ENCODE results near the gene FARP2.
"Not testable (repeated sequence)": the region's sequence is repeated elsewhere in the genome, so short reads cannot be mapped to it uniquely, and the experiment has no call there.

- TF ChIP-seq, protein P1, sequence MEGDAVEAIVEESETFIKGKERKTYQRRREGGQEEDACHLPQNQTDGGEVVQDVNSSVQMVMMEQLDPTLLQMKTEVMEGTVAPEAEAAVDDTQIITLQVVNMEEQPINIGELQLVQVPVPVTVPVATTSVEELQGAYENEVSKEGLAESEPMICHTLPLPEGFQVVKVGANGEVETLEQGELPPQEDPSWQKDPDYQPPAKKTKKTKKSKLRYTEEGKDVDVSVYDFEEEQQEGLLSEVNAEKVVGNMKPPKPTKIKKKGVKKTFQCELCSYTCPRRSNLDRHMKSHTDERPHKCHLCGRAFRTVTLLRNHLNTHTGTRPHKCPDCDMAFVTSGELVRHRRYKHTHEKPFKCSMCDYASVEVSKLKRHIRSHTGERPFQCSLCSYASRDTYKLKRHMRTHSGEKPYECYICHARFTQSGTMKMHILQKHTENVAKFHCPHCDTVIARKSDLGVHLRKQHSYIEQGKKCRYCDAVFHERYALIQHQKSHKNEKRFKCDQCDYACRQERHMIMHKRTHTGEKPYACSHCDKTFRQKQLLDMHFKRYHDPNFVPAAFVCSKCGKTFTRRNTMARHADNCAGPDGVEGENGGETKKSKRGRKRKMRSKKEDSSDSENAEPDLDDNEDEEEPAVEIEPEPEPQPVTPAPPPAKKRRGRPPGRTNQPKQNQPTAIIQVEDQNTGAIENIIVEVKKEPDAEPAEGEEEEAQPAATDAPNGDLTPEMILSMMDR (IDR thresholded peaks at IDR 0.05) = not testable (repeated sequence)
- not testable (repeated sequence) for TF ChIP-seq POLR2A (IDR thresholded peaks at IDR 0.05; ENCODE audit: low read depth); EP300 (IDR thresholded peaks at IDR 0.05); POLR2AphosphoS5 (IDR thresholded peaks at IDR 0.05)
Measured at GRCh38 chr2:241506317-241506716, 150.2 kb downstream of the FARP2 start.

All from esophagus muscularis mucosa (tissue), 4 donors.